GDM1 (cell line): Measurements from ENCODE around the gene TAS1R1.

Experiments
- DNase-seq: peaks from one replicate; lab custom pipeline; 2025; lab: John Stamatoyannopoulos, UW

Gene TAS1R1

DNA sequence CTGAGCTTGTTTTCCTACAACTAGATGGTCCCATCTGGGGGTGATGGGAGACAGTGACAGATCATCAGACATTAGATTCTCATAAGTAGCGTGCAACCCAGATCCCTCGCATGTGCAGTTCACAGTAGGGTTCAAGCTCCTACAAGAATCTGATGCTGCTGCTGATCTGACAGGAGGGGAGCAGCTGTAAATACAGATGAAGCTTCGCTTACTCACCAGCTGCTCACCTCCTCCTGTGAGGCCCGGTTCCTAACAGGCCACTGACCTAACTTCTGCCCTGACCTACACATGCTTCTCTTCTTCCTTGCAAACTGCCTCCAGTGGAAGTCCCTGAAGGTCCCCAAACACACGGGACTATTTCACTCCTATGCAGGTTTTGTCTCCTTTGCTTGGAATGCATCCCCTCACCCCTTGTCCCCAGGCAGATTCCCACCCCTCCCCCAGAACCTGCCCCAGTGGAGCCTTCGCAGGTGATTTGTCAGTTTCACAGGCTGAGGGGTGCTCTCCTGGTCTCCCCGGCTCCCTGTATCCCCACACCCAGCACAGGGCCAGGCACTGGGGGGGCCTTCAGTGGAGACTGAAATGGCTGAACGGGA is 19.0 kb downstream of the TAS1R1 start:
- no peak for DNase-seq

DNA sequence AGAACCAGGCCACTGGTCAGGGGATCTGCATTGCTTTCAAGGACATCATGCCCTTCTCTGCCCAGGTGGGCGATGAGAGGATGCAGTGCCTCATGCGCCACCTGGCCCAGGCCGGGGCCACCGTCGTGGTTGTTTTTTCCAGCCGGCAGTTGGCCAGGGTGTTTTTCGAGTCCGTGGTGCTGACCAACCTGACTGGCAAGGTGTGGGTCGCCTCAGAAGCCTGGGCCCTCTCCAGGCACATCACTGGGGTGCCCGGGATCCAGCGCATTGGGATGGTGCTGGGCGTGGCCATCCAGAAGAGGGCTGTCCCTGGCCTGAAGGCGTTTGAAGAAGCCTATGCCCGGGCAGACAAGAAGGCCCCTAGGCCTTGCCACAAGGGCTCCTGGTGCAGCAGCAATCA is 19.7 kb downstream of the TAS1R1 start:
- DNase-seq: no peak

DNA sequence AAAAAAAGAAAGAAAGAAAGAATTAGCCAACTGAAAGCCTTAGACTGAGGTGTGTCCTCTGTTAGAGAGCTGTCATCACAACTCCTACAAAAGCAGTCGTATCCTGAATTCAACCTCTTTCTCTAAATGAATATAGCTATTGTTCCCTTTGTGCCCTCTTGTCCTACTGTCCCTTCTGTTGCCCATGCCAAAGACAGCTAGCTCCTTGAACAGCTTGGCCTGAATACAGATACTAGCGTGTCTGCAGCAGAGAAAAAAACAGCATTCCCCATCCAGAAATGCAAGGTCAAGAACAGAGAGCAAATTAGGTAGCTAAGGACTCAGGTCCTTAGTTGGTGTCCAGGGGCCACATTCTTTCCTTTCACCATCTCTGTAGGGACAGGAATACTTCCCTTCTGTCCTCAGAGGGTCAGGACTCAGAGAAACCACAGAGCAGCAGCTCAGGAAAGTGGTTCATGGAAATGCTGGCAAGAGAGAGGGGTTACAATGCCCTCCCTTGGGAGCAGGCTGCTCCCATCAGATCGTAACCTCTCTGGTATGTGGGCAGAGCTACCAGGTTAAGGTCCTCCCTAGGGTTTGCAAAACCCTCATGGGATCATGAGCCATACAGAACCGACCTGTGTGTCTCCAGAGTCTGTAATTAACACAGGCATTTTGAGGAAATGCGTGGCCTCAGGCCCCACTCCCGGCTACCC is 22.9 kb downstream of the TAS1R1 start:
- DNase-seq: no peak

DNA sequence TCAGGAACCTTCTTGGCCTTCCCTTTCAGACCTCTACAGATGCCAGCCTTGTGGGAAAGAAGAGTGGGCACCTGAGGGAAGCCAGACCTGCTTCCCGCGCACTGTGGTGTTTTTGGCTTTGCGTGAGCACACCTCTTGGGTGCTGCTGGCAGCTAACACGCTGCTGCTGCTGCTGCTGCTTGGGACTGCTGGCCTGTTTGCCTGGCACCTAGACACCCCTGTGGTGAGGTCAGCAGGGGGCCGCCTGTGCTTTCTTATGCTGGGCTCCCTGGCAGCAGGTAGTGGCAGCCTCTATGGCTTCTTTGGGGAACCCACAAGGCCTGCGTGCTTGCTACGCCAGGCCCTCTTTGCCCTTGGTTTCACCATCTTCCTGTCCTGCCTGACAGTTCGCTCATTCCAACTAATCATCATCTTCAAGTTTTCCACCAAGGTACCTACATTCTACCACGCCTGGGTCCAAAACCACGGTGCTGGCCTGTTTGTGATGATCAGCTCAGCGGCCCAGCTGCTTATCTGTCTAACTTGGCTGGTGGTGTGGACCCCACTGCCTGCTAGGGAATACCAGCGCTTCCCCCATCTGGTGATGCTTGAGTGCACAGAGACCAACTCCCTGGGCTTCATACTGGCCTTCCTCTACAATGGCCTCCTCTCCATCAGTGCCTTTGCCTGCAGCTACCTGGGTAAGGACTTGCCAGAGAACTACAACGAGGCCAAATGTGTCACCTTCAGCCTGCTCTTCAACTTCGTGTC is 23.7 kb downstream of the TAS1R1 start:
- no peak for DNase-seq

DNA sequence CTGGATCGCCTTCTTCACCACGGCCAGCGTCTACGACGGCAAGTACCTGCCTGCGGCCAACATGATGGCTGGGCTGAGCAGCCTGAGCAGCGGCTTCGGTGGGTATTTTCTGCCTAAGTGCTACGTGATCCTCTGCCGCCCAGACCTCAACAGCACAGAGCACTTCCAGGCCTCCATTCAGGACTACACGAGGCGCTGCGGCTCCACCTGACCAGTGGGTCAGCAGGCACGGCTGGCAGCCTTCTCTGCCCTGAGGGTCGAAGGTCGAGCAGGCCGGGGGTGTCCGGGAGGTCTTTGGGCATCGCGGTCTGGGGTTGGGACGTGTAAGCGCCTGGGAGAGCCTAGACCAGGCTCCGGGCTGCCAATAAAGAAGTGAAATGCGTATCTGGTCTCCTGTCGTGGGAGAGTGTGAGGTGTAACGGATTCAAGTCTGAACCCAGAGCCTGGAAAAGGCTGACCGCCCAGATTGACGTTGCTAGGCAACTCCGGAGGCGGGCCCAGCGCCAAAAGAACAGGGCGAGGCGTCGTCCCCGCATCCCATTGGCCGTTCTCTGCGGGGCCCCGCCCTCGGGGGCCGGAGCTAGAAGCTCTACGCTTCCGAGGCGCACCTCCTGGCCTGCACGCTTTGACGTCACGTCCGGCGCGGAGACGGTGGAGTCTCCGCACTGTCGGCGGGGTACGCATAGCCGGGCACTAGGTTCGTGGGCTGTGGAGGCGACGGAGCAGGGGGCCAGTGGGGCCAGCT is 24.4 kb downstream of the TAS1R1 start, which contains the start of gene ZBTB48:
Gene ZBTB48, plus strand, starts transcription at position 621 of the 745 bp plus-strand sequence. CDS start 616 bp downstream, outside the sequence.
- peak; percentile 93 for DNase-seq

- no peak for DNase-seq
Observed at GRCh38 chr1:6580119-6580592, 25.0 kb downstream of the TAS1R1 start.

DNA sequence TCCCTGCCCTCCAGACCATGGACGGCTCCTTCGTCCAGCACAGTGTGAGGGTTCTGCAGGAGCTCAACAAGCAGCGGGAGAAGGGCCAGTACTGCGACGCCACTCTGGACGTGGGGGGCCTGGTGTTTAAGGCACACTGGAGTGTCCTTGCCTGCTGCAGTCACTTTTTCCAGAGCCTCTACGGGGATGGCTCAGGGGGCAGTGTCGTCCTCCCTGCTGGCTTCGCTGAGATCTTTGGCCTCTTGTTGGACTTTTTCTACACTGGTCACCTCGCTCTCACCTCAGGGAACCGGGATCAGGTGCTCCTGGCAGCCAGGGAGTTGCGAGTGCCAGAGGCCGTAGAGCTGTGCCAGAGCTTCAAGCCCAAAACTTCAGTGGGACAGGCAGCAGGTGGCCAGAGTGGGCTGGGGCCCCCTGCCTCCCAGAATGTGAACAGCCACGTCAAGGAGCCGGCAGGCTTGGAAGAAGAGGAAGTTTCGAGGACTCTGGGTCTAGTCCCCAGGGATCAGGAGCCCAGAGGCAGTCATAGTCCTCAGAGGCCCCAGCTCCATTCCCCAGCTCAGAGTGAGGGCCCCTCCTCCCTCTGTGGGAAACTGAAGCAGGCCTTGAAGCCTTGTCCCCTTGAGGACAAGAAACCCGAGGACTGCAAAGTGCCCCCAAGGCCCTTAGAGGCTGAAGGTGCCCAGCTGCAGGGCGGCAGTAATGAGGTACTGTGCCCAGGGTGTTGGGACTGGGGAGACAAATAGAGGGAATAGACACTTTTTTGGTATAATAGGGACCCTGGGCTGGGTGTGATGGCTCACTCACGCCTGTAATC is 25.7 kb downstream of the TAS1R1 start:
- DNase-seq: no peak

DNA sequence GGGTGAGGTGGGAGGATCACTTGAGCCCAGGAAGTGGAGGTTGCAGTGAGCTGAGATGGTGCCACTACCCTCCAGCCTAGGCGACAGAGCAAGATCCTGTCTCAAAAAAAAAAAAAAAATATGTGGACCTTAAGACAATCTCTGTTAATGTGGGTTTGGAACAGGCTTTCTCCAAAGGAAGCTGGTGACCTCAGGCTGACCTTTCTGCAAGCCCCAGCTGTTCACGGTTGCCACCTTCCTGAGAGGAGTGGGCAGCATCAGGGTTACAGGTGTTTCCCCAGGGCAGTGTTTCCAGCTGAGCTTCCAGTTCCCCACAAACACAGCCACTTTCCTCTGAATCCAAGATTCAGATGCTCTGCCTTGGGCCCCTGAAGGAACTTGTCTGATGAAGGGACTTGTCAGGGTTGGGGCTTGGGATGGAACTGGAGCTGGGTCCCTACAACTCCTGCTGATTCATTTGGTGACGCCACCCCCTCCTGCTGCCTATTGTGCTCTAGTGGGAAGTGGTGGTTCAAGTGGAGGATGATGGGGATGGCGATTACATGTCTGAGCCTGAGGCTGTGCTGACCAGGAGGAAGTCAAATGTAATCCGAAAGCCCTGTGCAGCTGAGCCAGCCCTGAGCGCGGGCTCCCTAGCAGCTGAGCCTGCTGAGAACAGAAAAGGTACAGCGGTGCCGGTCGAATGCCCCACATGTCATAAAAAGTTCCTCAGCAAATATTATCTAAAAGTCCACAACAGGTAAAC is 26.6 kb downstream of the TAS1R1 start:
- peak; percentile 51 for DNase-seq

GRCh38 chr1:6582370-6582769 is 27.3 kb downstream of the TAS1R1 start:
- DNase-seq: no peak

GRCh38 chr1:6584126-6585080 is 29.3 kb downstream of the TAS1R1 start:
- no peak for DNase-seq

DNA sequence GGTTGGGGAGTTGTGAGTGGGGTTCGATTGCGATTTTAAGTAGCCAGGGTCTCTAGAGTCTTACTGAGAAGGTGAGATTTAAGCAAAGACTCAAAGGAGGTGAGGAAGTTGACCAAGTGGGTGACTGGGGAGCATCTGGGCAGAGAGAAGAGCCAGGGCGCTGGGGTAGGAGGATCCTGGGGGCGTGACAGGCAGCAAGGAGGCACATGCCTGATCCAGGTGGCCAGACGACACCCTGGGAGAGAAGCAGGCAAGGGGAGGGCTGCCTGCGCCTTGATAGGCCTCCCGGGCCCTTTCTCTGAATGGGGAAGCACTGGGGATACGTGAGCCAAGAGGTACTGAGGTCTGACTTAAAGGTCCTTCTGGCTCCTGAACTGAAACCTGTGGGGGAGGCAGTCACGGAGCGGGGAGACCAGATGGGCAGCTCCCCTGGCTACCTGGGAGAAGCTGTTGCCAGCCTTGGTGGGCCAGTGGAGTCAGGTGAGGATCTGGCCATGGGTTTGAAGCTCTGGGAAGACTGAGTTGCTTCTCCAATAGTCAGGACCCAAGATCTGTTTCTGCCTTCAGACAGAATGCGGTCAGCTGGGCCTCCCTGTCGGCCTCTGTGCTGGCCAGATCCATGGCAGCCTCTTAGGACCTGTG is 30.1 kb downstream of the TAS1R1 start:
- no peak for DNase-seq

GRCh38 chr1:6585841-6586240 is 30.7 kb downstream of the TAS1R1 start:
- DNase-seq: no peak

GRCh38 chr1:6586404-6586816 is 31.3 kb downstream of the TAS1R1 start:
- DNase-seq: no peak

- no peak for DNase-seq
Observed at GRCh38 chr1:6587261-6588005, 32.3 kb downstream of the TAS1R1 start.

DNA sequence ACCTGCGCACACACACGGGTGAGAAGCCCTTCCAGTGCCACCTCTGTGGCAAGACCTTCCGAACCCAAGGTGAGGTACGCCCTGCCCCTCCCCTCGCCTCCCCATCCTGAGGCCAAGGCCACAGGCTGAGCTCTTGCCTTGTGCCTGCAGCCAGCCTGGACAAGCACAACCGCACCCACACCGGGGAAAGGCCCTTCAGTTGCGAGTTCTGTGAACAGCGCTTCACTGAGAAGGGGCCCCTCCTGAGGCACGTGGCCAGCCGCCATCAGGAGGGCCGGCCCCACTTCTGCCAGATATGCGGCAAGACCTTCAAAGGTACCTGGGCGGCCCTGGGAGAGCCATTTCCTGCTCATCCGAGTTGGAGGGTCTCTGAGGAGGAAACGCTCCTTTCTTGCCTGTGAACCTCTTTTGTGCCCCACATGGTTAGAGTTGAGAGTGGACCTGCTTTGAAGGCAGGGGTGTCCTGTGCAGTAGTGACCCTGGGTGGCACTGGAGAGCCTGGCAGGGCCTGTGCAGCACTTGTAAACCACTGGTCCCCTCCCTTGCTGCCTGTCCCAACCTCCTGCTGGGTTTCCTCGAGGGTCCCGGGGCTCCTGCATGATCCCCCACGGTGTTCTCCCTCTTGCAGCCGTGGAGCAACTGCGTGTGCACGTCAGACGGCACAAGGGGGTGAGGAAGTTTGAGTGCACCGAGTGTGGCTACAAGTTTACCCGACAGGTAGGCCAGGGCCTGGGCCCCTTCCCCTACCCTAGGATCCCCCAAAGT is 33.2 kb downstream of the TAS1R1 start:
- DNase-seq: no peak

- peak; percentile 58 for DNase-seq
Observed at GRCh38 chr1:6588893-6589520, 33.9 kb downstream of the TAS1R1 start.

DNA sequence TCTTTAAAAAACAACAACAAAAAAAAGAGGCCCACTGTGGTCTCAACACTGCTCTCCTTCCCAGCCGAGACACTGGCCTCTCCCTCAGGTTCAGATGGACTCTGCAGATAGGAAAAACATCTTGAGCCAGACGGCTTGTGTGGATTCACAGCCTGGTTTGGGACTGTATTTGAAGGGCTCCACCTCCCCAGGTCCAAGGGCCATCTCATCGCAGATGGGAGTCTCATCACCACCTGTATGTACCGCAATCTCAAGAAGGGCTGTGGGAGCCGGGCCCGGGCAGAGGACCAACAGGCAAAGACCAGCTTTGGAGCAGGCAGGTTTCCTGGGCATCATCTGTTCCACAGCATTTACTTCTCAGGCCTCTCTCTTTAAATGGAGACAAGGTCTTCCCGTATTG is 34.9 kb downstream of the TAS1R1 start:
- DNase-seq: no peak
